ENCODE data around the gene RSF1.
A peak's percentile ranks its signal among the peaks of the same experiment; 100 is the strongest.
"Not testable (repeated sequence)": the region's sequence is repeated elsewhere in the genome, so short reads cannot be mapped to it uniquely, and the experiment has no call there.

The RSF1 gene

GRCh38 chr11:77636731-77637344 is 183.7 kb downstream of the RSF1 start:
- Histone ChIP-seq H3K4me3 (ENCODE audit: low read depth, low read length) (peak overlapping the region; percentile 98), H3K4me1 (ENCODE audit: control insufficient read depth, insufficient read depth, low read length) (no peaks in the 10 kb centered on the region), H3K9me3 (ENCODE audit: control insufficient read depth, insufficient read depth, low read depth, low read length) (no peaks in the 10 kb centered on the region), H3K27ac (ENCODE audit: extremely low read depth, low read depth, low read length) (peak overlapping the region; percentile 62; the same call in 1 of the 2 replicates), H3K36me3 (ENCODE audit: control insufficient read depth in 2 of 2, insufficient read depth in 1 of 2, low read length in 2 of 2) (peaks cover 0 to 19% of the 10 kb centered on the region in 2 experiments; a peak in 2 of 3 replicates)
- TF ChIP-seq TRIM28 (IDR thresholded peaks at IDR 0.05; ENCODE audit: borderline replicate concordance, low read length) (no peak), ZFHX2 (tag by site-specific recombination; conservative IDR thresholded peaks at IDR 0.05) (no peak), ZNF214 (tag by site-specific recombination; IDR thresholded peaks at IDR 0.05; ENCODE audit: borderline replicate concordance) (no peak), ZNF23 (tag by site-specific recombination; IDR thresholded peaks at IDR 0.05; ENCODE audit: borderline replicate concordance) (no peak), ZNF645 (tag by site-specific recombination; IDR thresholded peaks at IDR 0.05) (no peak), ZNF610 (tag by site-specific recombination; IDR thresholded peaks at IDR 0.05; ENCODE audit: borderline replicate concordance) (no peak), ZNF514 (tag by site-specific recombination; IDR thresholded peaks at IDR 0.05) (no peak), ZNF692 (tag by site-specific recombination; IDR thresholded peaks at IDR 0.05) (peak; percentile 67), SCRT2 (tag by site-specific recombination; IDR thresholded peaks at IDR 0.05) (no peak; the same call in 1 of the 2 replicates), ZBTB7A (tag by site-specific recombination; IDR thresholded peaks at IDR 0.05; ENCODE audit: low read depth) (no peak), ZNF19 (tag by site-specific recombination; IDR thresholded peaks at IDR 0.05; ENCODE audit: low read depth) (no peak), ZNF26 (tag by site-specific recombination; IDR thresholded peaks at IDR 0.05) (no peak), ZFP3 (tag by site-specific recombination; IDR thresholded peaks at IDR 0.05; ENCODE audit: low read depth) (no peak), ZNF747 (tag by site-specific recombination; IDR thresholded peaks at IDR 0.05) (no peak), ZNF146 (tag by site-specific recombination; IDR thresholded peaks at IDR 0.05) (no peak), ZNF366 (tag by site-specific recombination; conservative IDR thresholded peaks at IDR 0.05) (peak; percentile 33; the same call in 1 of the 2 replicates), ZNF24 (tag by site-specific recombination; IDR thresholded peaks at IDR 0.05) (no peak), ZNF335 (tag by site-specific recombination; conservative IDR thresholded peaks at IDR 0.05) (peak; percentile 82; the same call in 1 of the 2 replicates), TCF7L2 (IDR thresholded peaks at IDR 0.05; ENCODE audit: borderline replicate concordance, low read depth, low read length) (no peak), ZNF621 (tag by site-specific recombination; IDR thresholded peaks at IDR 0.05) (no peak), SETDB1 (IDR thresholded peaks at IDR 0.05; ENCODE audit: insufficient read length, low read length) (no peak)
- TF ChIP-seq, protein P1, sequence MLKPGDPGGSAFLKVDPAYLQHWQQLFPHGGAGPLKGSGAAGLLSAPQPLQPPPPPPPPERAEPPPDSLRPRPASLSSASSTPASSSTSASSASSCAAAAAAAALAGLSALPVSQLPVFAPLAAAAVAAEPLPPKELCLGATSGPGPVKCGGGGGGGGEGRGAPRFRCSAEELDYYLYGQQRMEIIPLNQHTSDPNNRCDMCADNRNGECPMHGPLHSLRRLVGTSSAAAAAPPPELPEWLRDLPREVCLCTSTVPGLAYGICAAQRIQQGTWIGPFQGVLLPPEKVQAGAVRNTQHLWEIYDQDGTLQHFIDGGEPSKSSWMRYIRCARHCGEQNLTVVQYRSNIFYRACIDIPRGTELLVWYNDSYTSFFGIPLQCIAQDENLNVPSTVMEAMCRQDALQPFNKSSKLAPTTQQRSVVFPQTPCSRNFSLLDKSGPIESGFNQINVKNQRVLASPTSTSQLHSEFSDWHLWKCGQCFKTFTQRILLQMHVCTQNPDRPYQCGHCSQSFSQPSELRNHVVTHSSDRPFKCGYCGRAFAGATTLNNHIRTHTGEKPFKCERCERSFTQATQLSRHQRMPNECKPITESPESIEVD (tag by site-specific recombination; IDR thresholded peaks at IDR 0.05): no peak
- TF ChIP-seq, protein P2, sequence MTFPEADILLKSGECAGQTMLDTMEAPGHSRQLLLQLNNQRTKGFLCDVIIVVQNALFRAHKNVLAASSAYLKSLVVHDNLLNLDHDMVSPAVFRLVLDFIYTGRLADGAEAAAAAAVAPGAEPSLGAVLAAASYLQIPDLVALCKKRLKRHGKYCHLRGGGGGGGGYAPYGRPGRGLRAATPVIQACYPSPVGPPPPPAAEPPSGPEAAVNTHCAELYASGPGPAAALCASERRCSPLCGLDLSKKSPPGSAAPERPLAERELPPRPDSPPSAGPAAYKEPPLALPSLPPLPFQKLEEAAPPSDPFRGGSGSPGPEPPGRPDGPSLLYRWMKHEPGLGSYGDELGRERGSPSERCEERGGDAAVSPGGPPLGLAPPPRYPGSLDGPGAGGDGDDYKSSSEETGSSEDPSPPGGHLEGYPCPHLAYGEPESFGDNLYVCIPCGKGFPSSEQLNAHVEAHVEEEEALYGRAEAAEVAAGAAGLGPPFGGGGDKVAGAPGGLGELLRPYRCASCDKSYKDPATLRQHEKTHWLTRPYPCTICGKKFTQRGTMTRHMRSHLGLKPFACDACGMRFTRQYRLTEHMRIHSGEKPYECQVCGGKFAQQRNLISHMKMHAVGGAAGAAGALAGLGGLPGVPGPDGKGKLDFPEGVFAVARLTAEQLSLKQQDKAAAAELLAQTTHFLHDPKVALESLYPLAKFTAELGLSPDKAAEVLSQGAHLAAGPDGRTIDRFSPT (tag by site-specific recombination; IDR thresholded peaks at IDR 0.05): no peak
- TF ChIP-seq, protein P3, sequence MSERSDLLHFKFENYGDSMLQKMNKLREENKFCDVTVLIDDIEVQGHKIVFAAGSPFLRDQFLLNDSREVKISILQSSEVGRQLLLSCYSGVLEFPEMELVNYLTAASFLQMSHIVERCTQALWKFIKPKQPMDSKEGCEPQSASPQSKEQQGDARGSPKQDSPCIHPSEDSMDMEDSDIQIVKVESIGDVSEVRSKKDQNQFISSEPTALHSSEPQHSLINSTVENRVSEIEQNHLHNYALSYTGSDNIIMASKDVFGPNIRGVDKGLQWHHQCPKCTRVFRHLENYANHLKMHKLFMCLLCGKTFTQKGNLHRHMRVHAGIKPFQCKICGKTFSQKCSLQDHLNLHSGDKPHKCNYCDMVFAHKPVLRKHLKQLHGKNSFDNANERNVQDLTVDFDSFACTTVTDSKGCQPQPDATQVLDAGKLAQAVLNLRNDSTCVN (tag by site-specific recombination; optimal IDR thresholded peaks at IDR 0.05): no peak
- CTCF ChIA-PET: no interaction called here
- POLR2A ChIA-PET: interaction anchor here (0.6 to 1.0 kb wide), 3 partner anchors 20 to 358 kb away, joined by 3 to 14 read pairs (median 3); partner anchors contain the start of gene INTS4

- CTCF ChIA-PET: interaction anchor here (0.6 to 1.5 kb wide), 3 partner anchors 15 to 151 kb away, joined by 3 to 4 read pairs (median 3); no protein-coding TSS in a partner anchor
- H3K4me1 ChIP-seq (ENCODE audit: control insufficient read depth, insufficient read depth, low read length); H3K9me3 ChIP-seq (ENCODE audit: control insufficient read depth, insufficient read depth, low read depth, low read length); H3K27ac ChIP-seq (ENCODE audit: extremely low read depth, low read depth, low read length); H3K4me3 ChIP-seq (ENCODE audit: low read depth, low read length): not testable (repeated sequence)
- POLR2A ChIA-PET: interaction anchor here (1.0 kb wide), 1 partner anchor 26 kb away, joined by 3 read pairs; no protein-coding TSS in a partner anchor
- peaks cover 0 to 32% of the 10 kb centered on the region in 2 experiments; a peak in 2 of 3 replicates for H3K36me3 ChIP-seq (ENCODE audit: control insufficient read depth in 2 of 2, insufficient read depth in 1 of 2, low read length in 2 of 2)
Observed at GRCh38 chr11:77633926-77634325, 186.6 kb downstream of the RSF1 start.

All from HEK293 (cell line).